ENCODE results near the gene ZNF407.
"Not testable (repeated sequence)": the region's sequence is repeated elsewhere in the genome, so short reads cannot be mapped to it uniquely, and the experiment has no call there.

Gene ZNF407

GRCh38 chr18:75097491-75098225 lies 500.0 kb downstream of the ZNF407 start:
- no peak for DNase-seq (ENCODE audit: low read depth in 2 of 2)

GRCh38 chr18:75100832-75101630 lies 503.4 kb downstream of the ZNF407 start:
- no peak for DNase-seq (ENCODE audit: low read depth in 2 of 2)

- no peak for DNase-seq (ENCODE audit: low read depth in 2 of 2)
Observed at GRCh38 chr18:75101916-75102315, 504.2 kb downstream of the ZNF407 start.

- DNase-seq (ENCODE audit: low read depth in 2 of 2): not testable (repeated sequence)
Observed at GRCh38 chr18:75104029-75104428, 506.4 kb downstream of the ZNF407 start.

- DNase-seq (ENCODE audit: low read depth in 2 of 2): no peak
Observed at GRCh38 chr18:75104483-75104882, 506.8 kb downstream of the ZNF407 start.

- DNase-seq (ENCODE audit: low read depth in 2 of 2): no peak
Observed at GRCh38 chr18:75105551-75106254, 508.0 kb downstream of the ZNF407 start.

- DNase-seq (ENCODE audit: low read depth in 2 of 2): no peak
Observed at GRCh38 chr18:75106746-75107145, 509.1 kb downstream of the ZNF407 start.

- no peak for DNase-seq (ENCODE audit: low read depth in 2 of 2)
Observed at GRCh38 chr18:75107196-75107930, 509.7 kb downstream of the ZNF407 start.

- DNase-seq (ENCODE audit: low read depth in 2 of 2): no peak
Observed at GRCh38 chr18:75107931-75108276, 510.2 kb downstream of the ZNF407 start.

GRCh38 chr18:75108579-75109318 lies 511.1 kb downstream of the ZNF407 start:
- no peak for DNase-seq (ENCODE audit: low read depth in 2 of 2)

GRCh38 chr18:75109319-75109691 lies 511.6 kb downstream of the ZNF407 start:
- DNase-seq (ENCODE audit: low read depth in 2 of 2): no peak

- no peak for DNase-seq (ENCODE audit: low read depth in 2 of 2)
Observed at GRCh38 chr18:75109819-75110218, 512.1 kb downstream of the ZNF407 start.

- DNase-seq (ENCODE audit: low read depth in 2 of 2): no peak
Observed at GRCh38 chr18:75110311-75110710, 512.6 kb downstream of the ZNF407 start.

- DNase-seq (ENCODE audit: low read depth in 2 of 2): no peak
Observed at GRCh38 chr18:75110846-75111415, 513.3 kb downstream of the ZNF407 start.

GRCh38 chr18:75111760-75112159 lies 514.1 kb downstream of the ZNF407 start:
- DNase-seq (ENCODE audit: low read depth in 2 of 2): no peak

- DNase-seq (ENCODE audit: low read depth in 2 of 2): no peak
Observed at GRCh38 chr18:75112186-75113096, 514.8 kb downstream of the ZNF407 start.

GRCh38 chr18:75113455-75113854 lies 515.8 kb downstream of the ZNF407 start:
- DNase-seq (ENCODE audit: low read depth in 2 of 2): no peak

- no peak for DNase-seq (ENCODE audit: low read depth in 2 of 2)
Observed at GRCh38 chr18:75114231-75114764, 516.6 kb downstream of the ZNF407 start.

Measured in stimulated activated CD8-positive, alpha-beta memory T cell treated with anti-CD3 and anti-CD28 coated beads, Interleukin-15, amount 100 ng/mL, for 48 hours (primary cell).